IMR-90 (cell line): Measurements from ENCODE around the gene DNAH3. TPM values are rescaled to one million over a fixed set of nuclear protein-coding genes. Genes with fewer than 3 reads are reported as not detected.

Experiments
- NFE2L2 ChIP-seq: fragments of 150-350 bp; IDR thresholded peaks from 2 replicates; pipeline ENCODE4 v1.6.1; 2016; ENCODE audit warnings: low read depth, mild to moderate bottlenecking, low read length
- RAD21 ChIP-seq: IDR thresholded peaks from 2 replicates; pipeline ENCODE4 v1.6.1; 2012; ENCODE audit warnings: low read length, improper control_type of control experiment
- RFX5 ChIP-seq: IDR thresholded peaks from 2 replicates; pipeline ENCODE4 v1.8.0; 2012; ENCODE audit warnings: low read depth, mild to moderate bottlenecking, low read length, moderate library complexity
- polyA plus RNA-seq, 3 experiments: library from polyadenylated mRNA; depleted of rRNA; stranded (reverse); fragments of >200 nt; gene quantifications; 2 replicates each; pipeline ENCODE4 v1.2.3, GENCODE V29; 2012; ENCODE audit warnings: low replicate concordance in 1 of 3
- total RNA-seq: library from RNA; depleted of rRNA; stranded (reverse); fragments of >200 nt; gene quantifications from 2 replicates; pipeline ENCODE4 v1.2.3, GENCODE V29; 2012

Gene DNAH3
- total and polyA plus RNA-seq, 2 of the 4 experiments (the other 2 are of a cell fraction), result not detected

- TF ChIP-seq NFE2L2 (no peak), RFX5 (no peak), RAD21 (no peak)
These were observed 8.8 kb upstream of the DNAH3 start (continued) for GRCh38 chr16:21159281-21159951.
